HG03066 (cell line): ENCODE results near the gene PSMG2.
"Not testable (repeated sequence)": the region's sequence is repeated elsewhere in the genome, so short reads cannot be mapped to it uniquely, and the experiment has no call there.

Source experiments
- ATAC-seq: cut with Tn5 transposase; IDR thresholded peaks from one replicate; pipeline ENCODE4 v1.9.1; 2021; ENCODE audit warnings: low read depth; ENCODE audit not compliant: unreplicated experiment

PSMG2 gene

DNA sequence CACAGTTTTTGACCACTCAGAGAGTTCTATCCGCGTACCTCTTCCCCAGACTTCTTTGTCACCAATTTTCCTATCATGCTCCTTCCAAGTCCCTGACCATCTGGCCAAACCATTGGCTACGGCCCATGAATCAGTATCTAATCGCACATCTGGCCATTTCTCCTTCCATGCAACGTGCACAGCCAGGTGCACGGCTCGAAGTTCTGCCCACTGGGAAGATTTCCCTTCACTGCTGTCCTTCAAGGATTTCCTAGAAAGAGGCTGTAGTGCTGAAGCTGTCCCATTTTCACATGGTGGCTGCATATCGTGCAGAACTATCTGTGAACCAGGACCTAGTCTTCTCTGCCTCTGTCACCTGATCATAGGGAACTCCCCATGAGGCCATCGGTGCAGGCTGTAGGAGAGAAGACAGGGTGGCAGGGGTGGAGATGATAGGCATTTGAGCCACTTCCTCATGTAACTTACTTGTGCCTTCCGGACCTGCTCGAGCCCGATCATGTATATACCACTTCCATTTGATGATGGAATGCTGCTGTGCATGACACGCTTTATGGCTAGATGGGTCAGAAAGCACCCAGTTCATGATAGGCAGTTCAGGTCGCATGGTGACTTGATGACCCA lies 53.9 kb downstream of the PSMG2 start:
- not testable (repeated sequence) for ATAC-seq

- not testable (repeated sequence) for ATAC-seq
These were observed 55.7 kb downstream of the PSMG2 start for GRCh38 chr18:12758566-12758965.

DNA sequence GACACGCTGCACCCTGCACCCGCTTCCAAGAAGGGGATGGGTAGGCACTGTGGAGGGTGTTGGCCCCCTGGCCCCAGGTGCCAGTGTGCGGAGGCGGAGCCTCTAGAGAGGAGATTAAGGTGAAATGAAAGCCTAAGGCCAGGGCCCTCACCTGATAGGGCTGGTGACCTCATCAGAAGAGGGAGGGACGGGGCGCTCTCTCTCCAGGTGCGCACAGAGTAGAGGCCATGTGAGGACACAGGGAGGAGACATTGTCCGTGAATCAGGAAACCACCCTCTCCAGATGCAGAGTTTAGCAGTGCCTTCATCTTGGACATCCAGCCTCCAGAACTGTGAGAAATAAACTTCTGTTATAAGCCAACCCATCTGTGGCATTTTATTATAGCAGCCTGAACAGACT lies 62.3 kb downstream of the PSMG2 start:
- no peak for ATAC-seq

DNA sequence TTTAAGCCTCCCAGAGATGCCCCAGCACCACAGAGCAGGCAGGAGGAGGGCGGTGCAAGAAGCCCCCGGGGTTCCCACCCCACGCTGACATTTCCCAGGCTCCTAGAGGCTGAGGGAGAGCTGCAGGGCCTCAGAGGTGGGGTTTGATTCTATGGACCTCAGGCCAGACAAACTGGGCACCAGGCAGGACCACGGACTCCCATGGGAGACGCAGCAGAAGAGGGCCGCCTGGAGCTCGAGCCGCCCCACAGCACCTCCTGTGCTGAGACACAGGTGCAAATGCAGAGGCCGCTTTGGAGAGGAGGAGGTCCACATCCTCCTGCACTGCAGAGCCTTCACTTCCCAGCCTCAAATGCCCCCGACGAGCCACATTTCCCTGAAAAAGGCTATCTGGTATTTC lies 62.7 kb downstream of the PSMG2 start:
- no peak for ATAC-seq

GRCh38 chr18:12766986-12767433 lies 64.2 kb downstream of the PSMG2 start:
- no peak for ATAC-seq

DNA sequence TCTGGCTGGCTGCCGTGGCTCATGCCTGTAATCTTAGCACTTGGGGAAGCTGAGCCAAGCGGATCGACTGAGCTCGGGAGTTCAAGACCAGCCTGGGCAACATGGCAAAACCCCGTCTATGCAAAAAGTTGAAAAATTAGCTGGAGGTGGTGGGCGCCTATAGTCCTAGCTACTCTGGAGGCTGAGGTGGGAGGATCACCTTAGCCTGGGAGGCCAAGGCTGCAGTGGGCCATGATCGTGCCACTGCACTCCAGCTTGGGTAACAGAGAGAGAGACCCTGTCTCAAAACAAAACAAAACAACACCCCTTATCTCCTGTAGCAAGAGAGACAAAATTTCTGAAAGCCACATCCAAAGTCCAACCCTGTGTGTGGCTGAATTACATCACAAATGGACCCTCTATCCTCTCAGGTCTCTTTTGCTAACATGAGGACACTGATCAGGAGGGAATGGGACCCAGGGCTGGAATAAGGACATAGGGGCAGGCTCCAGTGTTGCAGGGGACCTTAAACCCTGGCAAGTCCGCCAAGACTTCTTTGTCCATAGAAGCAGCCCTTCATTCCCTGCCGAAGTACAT lies 64.8 kb downstream of the PSMG2 start:
- ATAC-seq = no peak

- no peak for ATAC-seq
These were observed 65.8 kb downstream of the PSMG2 start for GRCh38 chr18:12768625-12769024.

DNA sequence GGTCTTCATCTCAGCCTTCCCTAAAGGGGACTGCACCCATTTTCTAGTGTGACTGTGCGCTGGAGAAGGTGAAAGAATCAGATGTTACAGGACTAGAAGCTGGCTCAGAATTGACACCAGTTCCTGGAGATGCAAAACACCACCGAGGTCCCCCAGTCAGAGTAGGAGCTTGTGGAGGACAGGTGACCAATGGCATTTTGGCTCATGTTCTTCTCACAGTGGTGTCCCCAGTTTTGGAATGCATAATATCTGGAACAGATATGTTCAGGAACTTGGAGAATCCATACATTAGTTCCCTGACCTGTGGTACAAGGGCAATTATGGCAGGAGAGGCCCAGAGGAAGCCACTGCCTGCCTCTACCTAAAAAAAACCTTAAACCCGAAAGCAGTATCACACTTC lies 66.3 kb downstream of the PSMG2 start:
- no peak for ATAC-seq

- no peak for ATAC-seq
These were observed 67.0 kb downstream of the PSMG2 start for GRCh38 chr18:12769644-12770440.

- ATAC-seq = no peak
These were observed 67.8 kb downstream of the PSMG2 start for GRCh38 chr18:12770469-12771219.

DNA sequence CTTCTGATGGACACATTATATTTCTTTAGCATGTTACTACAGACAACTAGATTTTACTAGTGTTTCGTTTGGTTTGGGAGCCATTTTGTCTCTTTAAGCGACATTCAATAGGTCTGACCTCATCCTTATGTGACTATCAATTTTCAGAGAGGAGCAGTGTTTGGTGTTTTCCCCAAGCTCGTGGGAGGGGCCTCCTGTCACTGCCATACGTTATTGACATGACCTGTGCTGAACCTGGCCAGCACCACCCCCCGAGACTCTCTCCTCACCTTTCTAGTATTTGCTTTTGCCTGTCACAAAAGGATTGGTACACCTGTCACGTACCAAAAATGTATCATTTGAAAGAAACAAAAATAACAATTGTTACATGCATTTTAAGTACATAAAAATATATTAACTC lies 69.3 kb downstream of the PSMG2 start:
- no peak for ATAC-seq

- ATAC-seq = no peak
These were observed 70.5 kb downstream of the PSMG2 start for GRCh38 chr18:12773369-12773768.

DNA sequence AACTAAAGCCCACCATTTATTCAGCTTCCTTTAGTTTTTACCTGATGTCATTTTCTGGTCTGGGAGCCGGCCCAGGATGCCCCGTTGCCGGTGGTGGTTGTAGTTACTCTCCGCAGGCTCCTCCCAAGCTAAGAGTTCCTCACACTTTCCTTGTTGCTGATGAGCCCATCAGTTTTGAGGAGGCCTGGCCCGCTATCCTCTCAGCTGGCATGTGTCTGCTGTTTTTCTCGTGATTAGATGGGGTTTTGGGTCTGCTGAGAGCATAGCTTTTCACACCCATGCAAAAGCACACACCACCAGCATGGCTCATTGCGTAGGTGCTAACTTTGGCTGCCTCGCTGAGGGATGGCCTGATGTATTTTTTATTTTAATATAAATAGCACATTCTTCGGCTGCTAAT lies 72.1 kb downstream of the PSMG2 start:
- no peak for ATAC-seq
